Type B pancreatic cell (in vitro differentiated cells): ENCODE results near the gene OR10A6. TPM values are rescaled to one million over a fixed set of nuclear protein-coding genes. Genes with fewer than 3 reads are reported as not detected.

Source experiments
- DNase-seq: peaks from one replicate; pipeline ENCODE4 v3.0.0; 2021; ENCODE audit warnings: mixed read lengths; ENCODE audit not compliant: unreplicated experiment; ENCODE audit errors: extremely low spot score
- H3K27ac Mint-ChIP-seq: 2 replicates; pipeline ENCODE4 v1.8.0; 2021; ENCODE audit warnings: mild to moderate bottlenecking, mixed read lengths
- H3K27me3 Mint-ChIP-seq: 2 replicates; pipeline ENCODE4 v1.8.0; 2021; ENCODE audit warnings: mixed read lengths
- H3K36me3 Mint-ChIP-seq: 2 replicates; pipeline ENCODE4 v1.8.0; 2021; ENCODE audit warnings: mixed read lengths
- H3K4me1 Mint-ChIP-seq: one replicate; pipeline ENCODE4 v1.8.0; 2021; ENCODE audit warnings: mixed read lengths; ENCODE audit not compliant: unreplicated experiment
- H3K4me3 Mint-ChIP-seq: 2 replicates; pipeline ENCODE4 v1.8.0; 2021; ENCODE audit warnings: mild to moderate bottlenecking, mixed read lengths
- H3K9me3 Mint-ChIP-seq: 2 replicates; pipeline ENCODE4 v1.8.0; 2021; ENCODE audit warnings: mixed read lengths
- CTCF ChIP-seq: fragments of 200-600 bp; sonication (generic); conservative IDR thresholded peaks from 2 replicates; pipeline ENCODE4 v1.5.0; 2021; ENCODE audit warnings: antibody characterized with exemption, mild to moderate bottlenecking
- total RNA-seq: library from RNA; stranded (reverse); gene quantifications from 2 replicates; pipeline ENCODE4 v1.2.1, GENCODE V29; 2021; ENCODE audit warnings: low replicate concordance

The OR10A6 gene
- total RNA-seq, 1 donor from 2014 or later = not detected

DNA sequence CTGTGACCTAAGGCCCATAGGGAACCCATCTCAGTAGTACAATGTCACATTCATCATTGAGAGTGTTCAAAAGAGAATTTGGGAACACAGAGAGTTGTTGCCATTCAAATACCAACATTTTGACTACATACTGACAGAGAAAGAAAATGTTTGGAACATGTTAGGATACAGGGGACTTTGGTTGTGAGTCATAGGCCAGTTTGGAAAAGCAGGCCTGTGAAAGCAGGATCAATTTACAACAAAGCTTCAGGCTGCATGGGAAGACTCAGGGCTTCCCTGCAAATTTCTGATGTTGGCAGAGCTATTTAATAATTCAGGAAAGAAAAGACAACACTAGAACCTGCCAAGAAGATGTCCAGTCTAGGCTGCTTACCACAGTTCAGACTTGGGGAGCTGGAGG is 33.8 kb upstream of the OR10A6 start:
- H3K4me1 Mint-ChIP-seq = no peaks in the 10 kb centered on the region
- TF ChIP-seq CTCF = no peak
- peaks cover 14% of the 10 kb centered on the region for H3K27me3 Mint-ChIP-seq
- no peaks in the 10 kb centered on the region for H3K36me3 Mint-ChIP-seq
- no peaks in the 10 kb centered on the region for H3K9me3 Mint-ChIP-seq
- no peak for DNase-seq
- no peak overlapping the region for H3K27ac Mint-ChIP-seq
- H3K4me3 Mint-ChIP-seq = no peak overlapping the region

DNA sequence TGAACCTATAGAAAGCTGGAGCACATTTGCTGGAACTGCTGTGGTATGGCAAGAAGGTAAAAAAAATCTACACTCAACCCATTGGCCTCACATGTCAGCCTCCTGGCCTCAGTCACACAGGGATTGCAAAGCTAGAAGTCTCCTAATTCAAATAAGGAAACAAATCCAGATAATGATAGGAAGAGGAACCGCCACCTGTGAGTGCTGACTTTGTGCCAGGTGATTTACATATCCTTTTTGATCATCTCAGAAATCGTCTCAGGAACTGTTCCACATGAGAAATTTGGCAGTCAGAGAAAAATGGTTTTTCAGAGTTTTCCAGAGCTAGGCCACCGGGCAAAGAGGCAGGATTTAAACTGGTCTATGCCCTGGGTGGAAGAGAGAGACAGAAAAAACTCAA is 33.2 kb upstream of the OR10A6 start:
- no peak overlapping the region for H3K27ac Mint-ChIP-seq
- H3K9me3 Mint-ChIP-seq = no peaks in the 10 kb centered on the region
- TF ChIP-seq CTCF = no peak
- no peak for DNase-seq
- no peaks in the 10 kb centered on the region for H3K36me3 Mint-ChIP-seq
- no peak overlapping the region for H3K4me3 Mint-ChIP-seq
- peaks cover 14% of the 10 kb centered on the region for H3K27me3 Mint-ChIP-seq
- H3K4me1 Mint-ChIP-seq = no peaks in the 10 kb centered on the region

DNA sequence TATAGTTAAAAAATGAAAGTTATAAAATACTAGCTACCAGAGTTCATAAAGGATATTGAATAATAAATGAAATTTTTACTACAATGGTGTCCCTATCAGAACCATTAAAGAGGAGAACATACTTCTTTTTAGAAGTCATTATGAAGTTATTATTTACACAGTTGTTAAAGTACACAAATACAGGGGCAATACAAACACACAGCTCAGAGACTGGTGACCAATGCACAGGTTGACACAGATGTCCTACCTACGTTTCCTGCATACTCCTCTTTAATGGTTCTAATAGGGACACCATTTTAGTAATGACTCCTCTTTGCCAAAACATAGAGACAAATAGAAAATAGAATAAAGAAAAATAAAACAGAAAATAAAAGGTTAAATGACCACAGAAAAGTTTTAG is 24.1 kb upstream of the OR10A6 start:
- H3K27ac Mint-ChIP-seq = no peak overlapping the region
- TF ChIP-seq CTCF = no peak

DNA sequence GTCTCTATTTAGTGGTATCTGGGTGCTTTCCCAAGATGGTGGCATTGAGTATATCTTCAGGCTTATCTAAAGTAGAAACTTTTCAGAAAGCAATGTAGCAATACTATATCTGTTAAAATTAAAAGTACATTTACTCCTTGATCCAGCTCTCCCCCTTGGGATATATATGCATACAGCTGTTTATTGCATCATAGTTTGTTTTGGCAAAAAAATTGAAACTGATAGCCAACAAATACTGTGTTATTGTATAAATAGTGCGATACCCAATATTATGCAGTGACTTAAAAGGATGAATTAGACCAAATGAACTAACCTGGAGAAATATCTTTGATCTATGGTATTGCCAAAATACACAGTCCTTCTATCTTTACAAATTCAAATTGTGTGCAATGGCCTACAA is 18.9 kb upstream of the OR10A6 start:
- Mint-ChIP-seq H3K36me3 (no peaks in the 10 kb centered on the region), H3K4me1 (no peaks in the 10 kb centered on the region), H3K27ac (no peak overlapping the region), H3K27me3 (peaks cover 3% of the 10 kb centered on the region), H3K4me3 (no peak overlapping the region), H3K9me3 (no peaks in the 10 kb centered on the region)
- TF ChIP-seq CTCF = no peak
- no peak for DNase-seq

More for the DNA sequence above, 24.1 kb upstream of the OR10A6 start:
- Mint-ChIP-seq H3K27me3 (peaks cover 3% of the 10 kb centered on the region), H3K9me3 (no peaks in the 10 kb centered on the region), H3K36me3 (no peaks in the 10 kb centered on the region), H3K4me3 (no peak overlapping the region), H3K4me1 (no peaks in the 10 kb centered on the region)
- no peak for DNase-seq

- Mint-ChIP-seq H3K27ac (no peak overlapping the region), H3K4me3 (no peak overlapping the region), H3K36me3 (no peaks in the 10 kb centered on the region), H3K4me1 (no peaks in the 10 kb centered on the region), H3K9me3 (peaks cover 9% of the 10 kb centered on the region), H3K27me3 (peaks cover 8% of the 10 kb centered on the region)
- no peak for TF ChIP-seq CTCF
- no peak for DNase-seq
Measured at GRCh38 chr11:7944123-7944522, 13.1 kb upstream of the OR10A6 start.

DNA sequence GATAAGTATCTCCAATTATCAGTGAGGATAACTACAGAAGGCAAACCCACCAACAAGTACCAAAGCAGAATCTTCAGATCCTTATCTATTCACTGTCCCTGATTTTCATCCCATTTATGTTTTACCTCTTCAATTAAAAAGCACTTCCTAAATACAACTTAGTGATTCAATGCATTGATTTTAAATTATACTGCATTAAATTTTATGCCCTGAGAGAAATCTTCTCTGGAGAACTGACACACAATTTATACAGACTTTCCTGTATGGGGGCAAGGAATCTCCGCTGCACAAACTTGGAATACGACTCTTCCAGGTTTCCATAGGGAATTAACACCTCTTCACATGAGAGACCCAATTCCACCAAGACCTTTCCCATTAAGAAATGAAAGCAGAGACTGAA is 10.5 kb upstream of the OR10A6 start, which contains the start of gene OR10A3:
TSS of gene OR10A3 (minus strand) at position 101 of the 400 bp plus-strand sequence. CDS start 2,188 bp downstream, outside the sequence.
- Mint-ChIP-seq H3K27me3 (peaks cover 5% of the 10 kb centered on the region), H3K4me1 (no peaks in the 10 kb centered on the region), H3K9me3 (peaks cover 9% of the 10 kb centered on the region), H3K27ac (no peak within 1 kb of the TSS), H3K4me3 (no peak within 1 kb of the TSS), H3K36me3 (no peaks in the 10 kb centered on the region)
- TF ChIP-seq CTCF = no peak
- no peak for DNase-seq
